RWPE2 (cell line): ENCODE results near the gene ASTN1.

ENCODE experiments used
- ATAC-seq: fragments of 200-7000 bp; cut with Tn5 transposase; 3 replicates; pipeline ENCODE4 v1.9.1; 2021; ENCODE audit warnings: low read depth
- DNase-seq: peaks from one replicate; pipeline ENCODE4 v3.0.0-alpha.2; 2020; ENCODE audit warnings: low spot score
- H3K27ac ChIP-seq: fragments of 450-650 bp; 2 replicates; pipeline ENCODE4 v1.5.1; 2017; ENCODE audit warnings: mild to moderate bottlenecking; ENCODE audit not compliant: poor library complexity, severe bottlenecking
- H3K27me3 ChIP-seq: fragments of 250-450 bp; sonication (Bioruptor Pico); 2 replicates; pipeline ENCODE4 v1.5.1; 2021; ENCODE audit warnings: mild to moderate bottlenecking, moderate library complexity; ENCODE audit not compliant: insufficient read depth, poor library complexity, severe bottlenecking
- H3K36me3 ChIP-seq: fragments of 250-450 bp; sonication (Bioruptor Pico); 2 replicates; pipeline ENCODE4 v1.5.1; 2020; ENCODE audit warnings: low read depth, mild to moderate bottlenecking, moderate library complexity
- H3K4me1 ChIP-seq: fragments of 250-450 bp; sonication (Bioruptor Pico); 2 replicates; pipeline ENCODE4 v1.5.1; 2021; ENCODE audit warnings: mild to moderate bottlenecking, moderate library complexity; ENCODE audit not compliant: insufficient read depth, poor library complexity, severe bottlenecking
- H3K4me3 ChIP-seq: fragments of 250-450 bp; sonication (Bioruptor Pico); 2 replicates; pipeline ENCODE4 v1.5.1; 2021; ENCODE audit warnings: mild to moderate bottlenecking, moderate library complexity; ENCODE audit not compliant: severe bottlenecking
- H3K9me3 ChIP-seq: fragments of 250-450 bp; sonication (Bioruptor Pico); 2 replicates; pipeline ENCODE4 v1.5.1; 2021; ENCODE audit warnings: mild to moderate bottlenecking, moderate library complexity; ENCODE audit not compliant: severe bottlenecking
- TF ChIP-seq, protein P1 (sequence below): fragments of 450-650 bp; IDR thresholded peaks from one replicate; pipeline ENCODE4 v1.5.1; 2017; ENCODE audit warnings: mild to moderate bottlenecking, moderate library complexity; ENCODE audit not compliant: poor library complexity, severe bottlenecking

The ASTN1 gene

GRCh38 chr1:177133977-177134538 lies 30.5 kb downstream of the ASTN1 start:
- Histone ChIP-seq H3K9me3 (no peaks in the 10 kb centered on the region), H3K4me1 (no peaks in the 10 kb centered on the region), H3K27me3 (no peaks in the 10 kb centered on the region), H3K4me3 (no peak overlapping the region), H3K27ac (no peak overlapping the region), H3K36me3 (no peaks in the 10 kb centered on the region)
- TF ChIP-seq, protein P1, sequence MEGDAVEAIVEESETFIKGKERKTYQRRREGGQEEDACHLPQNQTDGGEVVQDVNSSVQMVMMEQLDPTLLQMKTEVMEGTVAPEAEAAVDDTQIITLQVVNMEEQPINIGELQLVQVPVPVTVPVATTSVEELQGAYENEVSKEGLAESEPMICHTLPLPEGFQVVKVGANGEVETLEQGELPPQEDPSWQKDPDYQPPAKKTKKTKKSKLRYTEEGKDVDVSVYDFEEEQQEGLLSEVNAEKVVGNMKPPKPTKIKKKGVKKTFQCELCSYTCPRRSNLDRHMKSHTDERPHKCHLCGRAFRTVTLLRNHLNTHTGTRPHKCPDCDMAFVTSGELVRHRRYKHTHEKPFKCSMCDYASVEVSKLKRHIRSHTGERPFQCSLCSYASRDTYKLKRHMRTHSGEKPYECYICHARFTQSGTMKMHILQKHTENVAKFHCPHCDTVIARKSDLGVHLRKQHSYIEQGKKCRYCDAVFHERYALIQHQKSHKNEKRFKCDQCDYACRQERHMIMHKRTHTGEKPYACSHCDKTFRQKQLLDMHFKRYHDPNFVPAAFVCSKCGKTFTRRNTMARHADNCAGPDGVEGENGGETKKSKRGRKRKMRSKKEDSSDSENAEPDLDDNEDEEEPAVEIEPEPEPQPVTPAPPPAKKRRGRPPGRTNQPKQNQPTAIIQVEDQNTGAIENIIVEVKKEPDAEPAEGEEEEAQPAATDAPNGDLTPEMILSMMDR: no peak
- ATAC-seq (no peak), DNase-seq (no peak)

DNA sequence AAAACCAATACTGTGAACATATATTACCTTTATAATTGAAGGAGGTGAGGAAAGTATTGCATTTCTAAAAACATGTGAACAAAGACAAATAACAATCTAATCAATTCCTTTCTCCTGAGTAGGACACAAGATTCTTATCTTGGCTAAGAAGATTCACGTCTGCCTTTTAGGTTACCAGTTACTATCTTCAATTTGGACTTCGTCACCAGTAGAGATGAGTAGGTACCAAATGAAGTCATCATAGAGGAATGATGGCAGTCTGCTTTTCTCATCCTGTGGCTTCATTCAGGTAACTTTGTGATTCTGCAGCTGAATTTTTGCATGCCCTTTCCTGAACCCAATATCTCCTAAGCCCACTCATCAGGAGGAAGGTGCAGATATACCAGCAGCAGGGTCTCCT lies 32.4 kb downstream of the ASTN1 start:
- H3K4me1 ChIP-seq: no peaks in the 10 kb centered on the region
- DNase-seq (no peak), ATAC-seq (no peak)
- peaks cover 3% of the 10 kb centered on the region for H3K27me3 ChIP-seq
- H3K4me3 ChIP-seq: no peak overlapping the region
- TF ChIP-seq, protein P1: no peak
- no peak overlapping the region for H3K27ac ChIP-seq
- no peaks in the 10 kb centered on the region for H3K9me3 ChIP-seq
- H3K36me3 ChIP-seq: no peaks in the 10 kb centered on the region

GRCh38 chr1:177131723-177132122 lies 32.8 kb downstream of the ASTN1 start:
- no peaks in the 10 kb centered on the region for H3K9me3 ChIP-seq
- no peaks in the 10 kb centered on the region for H3K36me3 ChIP-seq
- no peaks in the 10 kb centered on the region for H3K4me1 ChIP-seq
- peaks cover 3% of the 10 kb centered on the region for H3K27me3 ChIP-seq
- no peak for DNase-seq
- TF ChIP-seq, protein P1: no peak
- no peak for ATAC-seq
- no peak overlapping the region for H3K27ac ChIP-seq
- no peak overlapping the region for H3K4me3 ChIP-seq

DNA sequence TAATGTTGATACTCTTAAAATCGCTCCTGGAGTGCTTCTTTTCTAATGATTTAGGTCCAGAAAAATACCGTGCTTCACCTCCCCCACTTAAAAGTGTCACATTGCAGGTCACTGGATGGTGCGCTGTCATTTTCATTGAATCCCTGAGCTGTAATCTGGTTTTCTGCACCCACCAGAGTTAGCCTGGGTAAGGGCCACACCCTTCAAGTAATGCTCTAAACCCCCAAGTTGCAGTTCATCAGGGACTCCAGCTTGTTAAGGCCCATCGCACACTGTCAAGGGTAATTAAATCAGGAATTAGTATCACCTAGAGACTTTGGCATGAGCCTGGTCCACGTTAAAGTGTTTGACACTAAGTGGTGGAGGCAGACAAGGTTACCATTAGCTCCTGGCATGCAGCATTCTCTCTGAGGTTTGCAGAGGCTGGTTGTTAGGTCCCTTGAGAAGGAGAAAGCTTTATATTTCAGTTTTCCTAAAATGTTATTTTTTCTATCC lies 34.0 kb downstream of the ASTN1 start:
- Histone ChIP-seq H3K36me3 (no peaks in the 10 kb centered on the region), H3K4me3 (no peak overlapping the region), H3K4me1 (no peaks in the 10 kb centered on the region), H3K9me3 (no peaks in the 10 kb centered on the region), H3K27ac (no peak overlapping the region), H3K27me3 (peaks cover 3% of the 10 kb centered on the region)
- ATAC-seq: no peak
- no peak for DNase-seq
- TF ChIP-seq, protein P1: no peak

DNA sequence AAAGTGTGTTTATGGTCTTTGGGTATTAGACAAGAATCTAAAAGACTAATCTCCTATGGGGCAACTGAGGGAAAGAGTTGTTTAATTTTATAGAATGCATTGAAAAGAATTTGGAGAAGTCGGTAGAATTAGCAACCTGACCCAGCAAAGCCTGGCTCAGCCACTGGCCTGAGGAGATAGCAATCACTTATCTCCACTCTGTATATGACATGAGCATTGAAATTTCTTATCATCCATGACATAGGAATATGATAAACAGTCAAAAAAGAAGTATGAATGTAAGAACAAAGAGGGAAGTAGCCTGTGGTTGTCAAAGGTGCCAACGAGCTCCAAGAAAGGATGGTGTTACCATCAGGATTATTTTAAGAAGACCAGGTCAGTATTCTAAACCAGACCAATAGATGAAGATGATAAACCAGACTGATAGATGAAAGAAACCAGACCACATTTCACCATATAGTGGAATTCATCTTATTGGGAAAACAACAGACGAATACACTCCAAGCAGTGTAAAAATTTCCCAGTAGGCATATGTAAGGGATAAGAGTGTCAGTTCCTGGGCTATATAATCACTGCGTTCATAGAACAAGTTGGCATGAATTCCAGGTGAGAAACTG lies 35.7 kb downstream of the ASTN1 start:
- ATAC-seq (no peak), DNase-seq (no peak)
- TF ChIP-seq, protein P1: no peak
- H3K4me1 ChIP-seq: no peaks in the 10 kb centered on the region
- H3K27ac ChIP-seq: no peak overlapping the region
- H3K27me3 ChIP-seq: peaks cover 3% of the 10 kb centered on the region
- no peaks in the 10 kb centered on the region for H3K9me3 ChIP-seq
- H3K4me3 ChIP-seq: no peak overlapping the region
- no peaks in the 10 kb centered on the region for H3K36me3 ChIP-seq
